ENCODE data around the gene ADAMTSL3.

ADAMTSL3 gene

DNA sequence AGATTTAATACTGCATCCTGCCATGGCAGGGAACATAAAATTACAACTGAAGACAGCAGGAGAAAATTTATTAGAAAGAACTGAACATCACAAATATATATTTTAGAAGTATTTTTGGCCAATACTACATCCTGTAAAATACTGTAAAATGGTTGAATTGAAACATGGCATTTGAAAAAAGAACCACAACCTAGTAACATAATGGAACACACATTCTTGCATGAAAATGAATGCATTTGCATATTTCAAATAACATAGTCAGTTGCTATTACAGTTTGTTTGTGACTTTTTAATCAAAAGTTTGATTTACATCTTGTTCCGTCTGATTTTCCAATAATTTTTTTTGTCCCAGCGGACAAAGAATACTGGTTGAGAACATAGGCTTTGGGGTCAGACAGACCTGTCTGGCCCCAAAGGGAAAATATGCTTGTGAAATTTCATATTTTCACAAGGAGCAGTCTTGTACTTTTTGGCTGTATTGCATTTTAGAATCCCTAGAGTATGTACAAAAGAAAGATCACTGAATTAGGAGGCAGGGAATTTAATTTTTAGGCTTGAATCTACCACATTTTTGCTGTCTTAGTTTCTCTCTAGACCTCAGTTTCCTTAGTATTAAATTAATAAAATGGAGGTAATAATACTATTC, 268.8 kb downstream of the ADAMTSL3 start:
- TF ChIP-seq, protein P1, sequence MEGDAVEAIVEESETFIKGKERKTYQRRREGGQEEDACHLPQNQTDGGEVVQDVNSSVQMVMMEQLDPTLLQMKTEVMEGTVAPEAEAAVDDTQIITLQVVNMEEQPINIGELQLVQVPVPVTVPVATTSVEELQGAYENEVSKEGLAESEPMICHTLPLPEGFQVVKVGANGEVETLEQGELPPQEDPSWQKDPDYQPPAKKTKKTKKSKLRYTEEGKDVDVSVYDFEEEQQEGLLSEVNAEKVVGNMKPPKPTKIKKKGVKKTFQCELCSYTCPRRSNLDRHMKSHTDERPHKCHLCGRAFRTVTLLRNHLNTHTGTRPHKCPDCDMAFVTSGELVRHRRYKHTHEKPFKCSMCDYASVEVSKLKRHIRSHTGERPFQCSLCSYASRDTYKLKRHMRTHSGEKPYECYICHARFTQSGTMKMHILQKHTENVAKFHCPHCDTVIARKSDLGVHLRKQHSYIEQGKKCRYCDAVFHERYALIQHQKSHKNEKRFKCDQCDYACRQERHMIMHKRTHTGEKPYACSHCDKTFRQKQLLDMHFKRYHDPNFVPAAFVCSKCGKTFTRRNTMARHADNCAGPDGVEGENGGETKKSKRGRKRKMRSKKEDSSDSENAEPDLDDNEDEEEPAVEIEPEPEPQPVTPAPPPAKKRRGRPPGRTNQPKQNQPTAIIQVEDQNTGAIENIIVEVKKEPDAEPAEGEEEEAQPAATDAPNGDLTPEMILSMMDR (IDR thresholded peaks at IDR 0.05; ENCODE audit: insufficient read depth, low read length, poor library complexity, severe bottlenecking), result no peak
- TF ChIP-seq EZH2phosphoT487 (conservative IDR thresholded peaks at IDR 0.05; ENCODE audit: low read length), result no peak
- Histone ChIP-seq H3K4me2 (ENCODE audit: low read depth, low read length, poor library complexity, severe bottlenecking) (no peak overlapping the region), H3K9me2 (replicated peaks; ENCODE audit: insufficient read depth, low read length) (no peaks in the 10 kb centered on the region), H4K20me1 (ENCODE audit: low read depth, low read length) (no peaks in the 10 kb centered on the region), H3K27ac (ENCODE audit: low read depth, low read length) (no peak overlapping the region), H3K9ac (ENCODE audit: low read length) (no peak overlapping the region), H3K4me3 (ENCODE audit: insufficient read depth, low read length, poor library complexity, severe bottlenecking) (no peak overlapping the region), H3K9me3 (ENCODE audit: insufficient read depth, low read length) (no peaks in the 10 kb centered on the region), H3K79me2 (ENCODE audit: insufficient read depth, low read length) (no peaks in the 10 kb centered on the region), H2AFZ (ENCODE audit: low read depth, low read length, severe bottlenecking) (no peak overlapping the region), H3F3A (ENCODE audit: insufficient read depth) (no peaks in the 10 kb centered on the region), H3K36me3 (ENCODE audit: low read length) (no peaks in the 10 kb centered on the region), H3K27me3 (ENCODE audit: low read length) (0 out of 2 replicates have a peak, but pooled peaks cover 5% of the 10 kb centered on the region)

DNA sequence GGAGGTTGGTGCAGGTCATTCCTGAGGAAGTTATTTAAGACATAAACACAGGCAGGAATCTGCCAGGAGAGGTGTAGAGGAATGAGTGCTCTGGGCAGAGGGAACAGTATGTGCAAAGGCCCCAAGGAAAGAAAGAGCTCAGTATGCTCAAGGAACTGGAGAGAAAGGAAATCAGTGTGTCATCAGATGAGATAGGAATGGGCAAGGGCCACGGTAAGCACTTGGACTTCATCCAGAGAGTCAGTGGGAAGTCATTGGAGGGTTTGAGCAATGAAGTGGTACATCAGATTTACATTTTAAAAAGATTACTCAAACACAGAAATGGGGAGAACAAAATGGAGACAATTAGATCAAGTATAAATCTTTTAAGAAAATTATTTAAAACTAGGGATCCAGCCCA, 272.2 kb downstream of the ADAMTSL3 start:
- no peak overlapping the region for H3K27ac ChIP-seq (ENCODE audit: low read depth, low read length)
- TF ChIP-seq, protein P1 (IDR thresholded peaks at IDR 0.05; ENCODE audit: insufficient read depth, low read length, poor library complexity, severe bottlenecking), result no peak
- H4K20me1 ChIP-seq (ENCODE audit: low read depth, low read length), result no peaks in the 10 kb centered on the region
- H3K4me3 ChIP-seq (ENCODE audit: insufficient read depth, low read length, poor library complexity, severe bottlenecking), result no peak overlapping the region
- no peaks in the 10 kb centered on the region for H3K36me3 ChIP-seq (ENCODE audit: low read length)
- H3K27me3 ChIP-seq (ENCODE audit: low read length), result no peaks in the 10 kb centered on the region
- no peaks in the 10 kb centered on the region for H3K79me2 ChIP-seq (ENCODE audit: insufficient read depth, low read length)
- no peaks in the 10 kb centered on the region for H3F3A ChIP-seq (ENCODE audit: insufficient read depth)
- H3K9me3 ChIP-seq (ENCODE audit: insufficient read depth, low read length), result no peaks in the 10 kb centered on the region
- no peak overlapping the region for H3K9ac ChIP-seq (ENCODE audit: low read length)
- H3K4me2 ChIP-seq (ENCODE audit: low read depth, low read length, poor library complexity, severe bottlenecking), result no peak overlapping the region
- no peaks in the 10 kb centered on the region for H3K9me2 ChIP-seq (replicated peaks; ENCODE audit: insufficient read depth, low read length)
- H2AFZ ChIP-seq (ENCODE audit: low read depth, low read length, severe bottlenecking), result no peak overlapping the region

DNA sequence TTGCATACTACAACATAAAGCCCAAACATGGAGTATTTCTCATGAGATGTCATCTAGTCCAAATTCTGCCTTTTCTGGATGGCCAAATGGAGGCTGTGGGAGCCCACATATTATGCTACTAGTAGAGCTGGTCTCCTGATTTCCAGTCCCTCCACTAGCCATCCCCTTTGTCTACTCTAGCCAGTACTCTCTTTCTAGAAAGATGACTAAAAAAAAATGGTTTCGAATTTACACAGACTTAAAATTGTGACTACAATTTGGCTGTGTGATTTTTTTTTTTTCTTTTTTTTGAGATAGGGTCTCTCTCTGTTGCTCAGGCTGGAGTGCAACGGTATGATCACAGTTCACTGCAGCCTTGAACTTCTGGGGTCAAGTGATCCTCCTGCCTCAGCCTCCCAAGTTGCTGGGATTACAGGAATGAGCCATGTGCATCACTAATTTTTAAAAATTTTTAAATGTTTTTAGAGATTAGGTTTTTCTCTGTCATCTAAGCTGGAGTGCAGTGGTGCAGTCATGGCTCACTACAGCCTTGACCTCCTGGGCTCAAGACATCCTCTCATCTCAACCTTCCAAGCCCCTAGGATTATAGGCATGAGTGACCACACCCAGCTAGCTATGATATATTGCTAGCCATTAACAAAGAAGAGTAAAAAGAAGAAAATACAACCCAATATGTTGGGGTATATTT, 273.9 kb downstream of the ADAMTSL3 start:
- H3K4me3 ChIP-seq (ENCODE audit: insufficient read depth, low read length, poor library complexity, severe bottlenecking), result no peak overlapping the region
- H3K79me2 ChIP-seq (ENCODE audit: insufficient read depth, low read length), result no peaks in the 10 kb centered on the region
- H3K9me2 ChIP-seq (replicated peaks; ENCODE audit: insufficient read depth, low read length), result no peaks in the 10 kb centered on the region
- TF ChIP-seq, protein P1 (IDR thresholded peaks at IDR 0.05; ENCODE audit: insufficient read depth, low read length, poor library complexity, severe bottlenecking), result no peak
- TF ChIP-seq EZH2phosphoT487 (conservative IDR thresholded peaks at IDR 0.05; ENCODE audit: low read length), result no peak
- no peak overlapping the region for H2AFZ ChIP-seq (ENCODE audit: low read depth, low read length, severe bottlenecking)
- H3K4me2 ChIP-seq (ENCODE audit: low read depth, low read length, poor library complexity, severe bottlenecking), result peak overlapping the region; percentile 30
- H3K9me3 ChIP-seq (ENCODE audit: insufficient read depth, low read length), result no peaks in the 10 kb centered on the region
- no peaks in the 10 kb centered on the region for H3K36me3 ChIP-seq (ENCODE audit: low read length)
- no peaks in the 10 kb centered on the region for H3K27me3 ChIP-seq (ENCODE audit: low read length)
- no peak overlapping the region for H3K27ac ChIP-seq (ENCODE audit: low read depth, low read length)
- H3K9ac ChIP-seq (ENCODE audit: low read length), result no peak overlapping the region
- no peaks in the 10 kb centered on the region for H4K20me1 ChIP-seq (ENCODE audit: low read depth, low read length)
- H3F3A ChIP-seq (ENCODE audit: insufficient read depth), result no peaks in the 10 kb centered on the region

Measured in SU-DHL-6 (cell line).